ENCODE results near the gene TTC3. TPM values are rescaled to one million over a fixed set of nuclear protein-coding genes. Genes with fewer than 3 reads are reported as not detected.
A peak's percentile ranks its signal among the peaks of the same experiment; 100 is the strongest.
"Not testable (repeated sequence)": the region's sequence is repeated elsewhere in the genome, so short reads cannot be mapped to it uniquely, and the experiment has no call there.

The TTC3 gene
- total RNA-seq, 1 donor from 2014 or later: 216 TPM

DNA sequence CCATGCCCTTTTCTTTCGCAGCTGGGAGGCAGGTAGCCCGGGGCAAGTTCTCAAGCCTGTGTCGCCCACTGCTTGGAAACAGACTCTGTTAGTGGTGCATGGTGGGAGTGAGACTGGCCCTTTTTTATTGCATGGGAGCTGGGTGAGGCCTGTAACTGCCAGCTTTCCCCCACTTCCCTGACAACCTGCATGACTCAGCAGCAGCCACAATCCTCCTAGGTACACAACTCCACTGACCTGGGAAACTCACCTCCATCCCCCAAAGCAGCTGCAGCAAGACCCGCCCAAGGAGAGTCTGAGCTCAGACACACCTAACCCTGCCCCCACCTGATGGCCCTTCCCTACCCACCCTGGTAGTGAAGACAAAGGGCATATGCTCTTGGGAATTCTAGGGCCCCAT lies 26.0 kb upstream of the TTC3 start:
- DNase-seq (ENCODE audit: low read depth, low spot score): no peak
- no peak overlapping the region for H3K27ac Mint-ChIP-seq (ENCODE audit: unreplicated experiment)
- peaks cover 2% of the 10 kb centered on the region for H3K27me3 Mint-ChIP-seq (ENCODE audit: low read depth)
- H3K4me3 Mint-ChIP-seq: no peak overlapping the region
- H3K36me3 Mint-ChIP-seq (ENCODE audit: low read depth): peaks cover 2% of the 10 kb centered on the region
- TF ChIP-seq, protein P1, sequence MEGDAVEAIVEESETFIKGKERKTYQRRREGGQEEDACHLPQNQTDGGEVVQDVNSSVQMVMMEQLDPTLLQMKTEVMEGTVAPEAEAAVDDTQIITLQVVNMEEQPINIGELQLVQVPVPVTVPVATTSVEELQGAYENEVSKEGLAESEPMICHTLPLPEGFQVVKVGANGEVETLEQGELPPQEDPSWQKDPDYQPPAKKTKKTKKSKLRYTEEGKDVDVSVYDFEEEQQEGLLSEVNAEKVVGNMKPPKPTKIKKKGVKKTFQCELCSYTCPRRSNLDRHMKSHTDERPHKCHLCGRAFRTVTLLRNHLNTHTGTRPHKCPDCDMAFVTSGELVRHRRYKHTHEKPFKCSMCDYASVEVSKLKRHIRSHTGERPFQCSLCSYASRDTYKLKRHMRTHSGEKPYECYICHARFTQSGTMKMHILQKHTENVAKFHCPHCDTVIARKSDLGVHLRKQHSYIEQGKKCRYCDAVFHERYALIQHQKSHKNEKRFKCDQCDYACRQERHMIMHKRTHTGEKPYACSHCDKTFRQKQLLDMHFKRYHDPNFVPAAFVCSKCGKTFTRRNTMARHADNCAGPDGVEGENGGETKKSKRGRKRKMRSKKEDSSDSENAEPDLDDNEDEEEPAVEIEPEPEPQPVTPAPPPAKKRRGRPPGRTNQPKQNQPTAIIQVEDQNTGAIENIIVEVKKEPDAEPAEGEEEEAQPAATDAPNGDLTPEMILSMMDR (conservative IDR thresholded peaks at IDR 0.05): no peak
- H3K9me3 Mint-ChIP-seq: peaks cover 9% of the 10 kb centered on the region
- H3K4me1 Mint-ChIP-seq: peaks cover 19% of the 10 kb centered on the region

DNA sequence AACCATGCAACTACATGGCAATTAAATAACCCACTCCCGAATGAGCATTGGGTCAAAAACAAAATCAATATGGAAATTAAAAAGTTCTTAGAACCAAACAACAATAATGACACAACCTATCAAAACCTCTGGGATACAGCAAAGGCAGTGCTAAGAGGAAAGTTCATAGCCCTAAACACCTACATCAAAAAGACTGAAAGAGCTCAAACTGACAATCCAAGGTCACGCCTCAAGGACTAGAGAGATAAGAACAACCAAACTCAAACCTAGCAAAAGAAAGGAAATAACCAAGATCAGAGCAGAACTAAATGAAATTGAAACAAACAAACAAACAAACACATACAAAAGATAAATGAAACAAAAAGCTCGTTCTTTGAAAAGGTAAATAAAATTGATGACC lies 23.3 kb upstream of the TTC3 start:
- H3K27ac Mint-ChIP-seq (ENCODE audit: unreplicated experiment); H3K9me3 Mint-ChIP-seq; H3K27me3 Mint-ChIP-seq (ENCODE audit: low read depth); H3K36me3 Mint-ChIP-seq (ENCODE audit: low read depth); DNase-seq (ENCODE audit: low read depth, low spot score); H3K4me3 Mint-ChIP-seq: not testable (repeated sequence)
- H3K4me1 Mint-ChIP-seq: peaks cover 15% of the 10 kb centered on the region

DNA sequence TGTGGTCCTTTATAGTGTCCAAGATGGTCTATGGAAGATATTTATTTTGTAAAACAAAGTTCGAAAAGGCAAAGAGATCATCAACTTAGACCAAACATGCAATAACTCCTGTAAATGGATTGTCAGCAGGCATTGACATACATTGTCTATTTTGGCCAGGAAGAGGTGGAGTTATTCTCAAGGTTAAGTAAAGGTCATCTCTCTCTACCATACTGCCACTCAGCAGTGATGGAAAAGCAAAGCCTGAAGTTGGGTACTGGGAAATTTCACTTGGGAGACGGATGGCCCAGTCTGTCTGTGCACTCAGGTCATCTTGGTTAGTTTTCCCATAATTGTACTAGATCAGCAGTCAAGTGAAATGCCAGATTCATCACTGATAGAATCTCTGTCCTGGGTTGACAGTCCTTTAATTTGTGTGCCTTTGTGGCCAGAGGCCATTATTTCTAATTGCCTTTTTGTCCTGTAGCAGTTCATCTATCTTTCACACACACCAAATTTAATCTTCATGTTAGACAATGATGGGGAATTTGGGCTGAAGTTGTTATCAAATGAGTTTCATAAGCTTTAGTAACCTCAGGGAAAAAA lies 17.7 kb upstream of the TTC3 start:
- no peak for DNase-seq (ENCODE audit: low read depth, low spot score)
- TF ChIP-seq, protein P1 (conservative IDR thresholded peaks at IDR 0.05): no peak
- Mint-ChIP-seq H3K27ac (ENCODE audit: unreplicated experiment) (no peak overlapping the region), H3K4me3 (no peak overlapping the region), H3K4me1 (peaks cover 32% of the 10 kb centered on the region), H3K9me3 (peaks cover 6% of the 10 kb centered on the region), H3K36me3 (ENCODE audit: low read depth) (no peaks in the 10 kb centered on the region), H3K27me3 (ENCODE audit: low read depth) (no peaks in the 10 kb centered on the region)

DNA sequence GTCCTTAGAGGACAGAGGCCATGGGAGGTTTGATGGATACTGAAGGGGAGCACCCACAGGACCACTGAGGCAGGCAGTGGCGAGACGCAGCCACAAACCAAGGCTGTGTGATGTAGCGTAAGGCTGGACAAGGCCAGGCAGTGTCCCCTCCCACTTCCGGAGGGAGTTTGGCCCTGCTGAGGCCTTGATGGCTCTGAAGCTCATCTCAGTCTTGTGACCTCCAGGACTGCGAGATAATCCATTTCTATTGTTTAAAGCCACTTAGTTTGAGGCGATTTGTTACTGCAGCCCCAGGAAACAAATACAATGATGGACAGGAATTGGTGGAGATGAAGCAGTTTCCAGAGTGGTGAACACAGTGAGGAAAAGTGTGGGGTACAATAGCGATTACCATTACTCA lies 15.4 kb upstream of the TTC3 start:
- DNase-seq (ENCODE audit: low read depth, low spot score): no peak
- Mint-ChIP-seq H3K4me3 (no peak overlapping the region), H3K9me3 (peaks cover 4% of the 10 kb centered on the region), H3K27me3 (ENCODE audit: low read depth) (no peaks in the 10 kb centered on the region), H3K4me1 (peaks cover 48% of the 10 kb centered on the region), H3K36me3 (ENCODE audit: low read depth) (no peaks in the 10 kb centered on the region), H3K27ac (ENCODE audit: unreplicated experiment) (no peak overlapping the region)
- TF ChIP-seq, protein P1 (conservative IDR thresholded peaks at IDR 0.05): no peak

DNA sequence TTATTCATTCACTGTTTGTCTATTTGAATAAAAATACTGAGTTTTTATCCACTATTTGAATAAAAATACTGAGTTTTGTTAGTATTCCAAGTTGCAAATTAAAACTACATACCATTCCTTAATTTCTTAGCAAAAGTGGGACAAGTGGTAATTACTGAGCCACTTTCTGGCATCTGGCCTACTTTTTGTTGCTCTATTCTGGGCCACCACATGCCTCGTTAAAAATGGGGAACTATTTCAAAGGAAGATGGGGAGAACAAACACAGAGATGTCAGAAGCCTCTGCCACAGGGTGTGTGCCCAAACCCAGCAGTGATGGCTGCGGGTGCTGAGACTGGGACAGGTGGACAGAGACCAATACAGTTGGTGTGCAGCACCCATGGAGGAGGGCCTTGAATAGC lies 14.8 kb upstream of the TTC3 start:
- DNase-seq (ENCODE audit: low read depth, low spot score): no peak
- TF ChIP-seq, protein P1 (conservative IDR thresholded peaks at IDR 0.05): no peak
- Mint-ChIP-seq H3K9me3 (peaks cover 4% of the 10 kb centered on the region), H3K36me3 (ENCODE audit: low read depth) (no peaks in the 10 kb centered on the region), H3K27ac (ENCODE audit: unreplicated experiment) (no peak overlapping the region), H3K4me1 (peaks cover 51% of the 10 kb centered on the region), H3K4me3 (no peak overlapping the region), H3K27me3 (ENCODE audit: low read depth) (no peaks in the 10 kb centered on the region)

DNA sequence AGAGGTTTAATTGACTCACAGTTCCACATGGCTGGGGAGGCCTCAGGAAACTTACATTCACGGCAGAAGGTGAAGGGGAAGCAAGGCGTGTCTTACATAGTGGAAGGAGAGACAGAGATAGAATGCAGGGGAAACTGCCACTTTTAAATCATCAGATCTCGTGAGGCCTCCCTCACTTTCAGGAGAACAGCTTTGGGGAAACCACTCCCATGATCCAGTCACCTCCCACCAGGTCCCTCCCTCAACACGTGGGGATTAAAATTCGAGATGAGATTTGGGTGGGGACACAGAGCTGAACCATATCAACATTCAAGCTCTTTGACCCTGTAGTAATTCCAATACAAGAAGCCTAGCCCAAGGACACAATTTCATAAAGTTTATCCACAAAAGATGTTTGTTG lies 13.9 kb upstream of the TTC3 start:
- no peak for DNase-seq (ENCODE audit: low read depth, low spot score)
- peaks cover 4% of the 10 kb centered on the region for H3K9me3 Mint-ChIP-seq
- H3K27ac Mint-ChIP-seq (ENCODE audit: unreplicated experiment): peak overlapping the region; percentile 53
- peaks cover 60% of the 10 kb centered on the region for H3K4me1 Mint-ChIP-seq
- TF ChIP-seq, protein P1 (conservative IDR thresholded peaks at IDR 0.05): no peak
- peak overlapping the region; percentile 20 for H3K4me3 Mint-ChIP-seq
- no peaks in the 10 kb centered on the region for H3K36me3 Mint-ChIP-seq (ENCODE audit: low read depth)
- H3K27me3 Mint-ChIP-seq (ENCODE audit: low read depth): no peaks in the 10 kb centered on the region
